Adrenal gland (tissue), 5 donors: Measurements from ENCODE around the gene ACRBP.

Experiments
- CTCF ChIP-seq, 6 experiments: fragments of 450-650 bp in 4 of 6; fragments of 200-600 bp in 2 of 6; sonication (generic) in 1 of 6; IDR thresholded peaks; 1 replicate in 5 of 6; 2 replicates in 1 of 6; pipeline versions ENCODE4 v1.5.1 to v1.8.0; 2016 to 2021; ENCODE audit warnings: antibody characterized with exemption in 6 of 6, mild to moderate bottlenecking in 2 of 6, moderate library complexity in 1 of 6
- POLR2A ChIP-seq, 2 donors: fragments of 450-650 bp; IDR thresholded peaks; one replicate each; pipeline ENCODE4 v1.6.1; 2017; ENCODE audit warnings: antibody characterized with exemption in 2 of 2, mild to moderate bottlenecking in 2 of 2, moderate library complexity in 1 of 2
- donor health status: DM: no; HTN: no; CAD: no.

DNA sequence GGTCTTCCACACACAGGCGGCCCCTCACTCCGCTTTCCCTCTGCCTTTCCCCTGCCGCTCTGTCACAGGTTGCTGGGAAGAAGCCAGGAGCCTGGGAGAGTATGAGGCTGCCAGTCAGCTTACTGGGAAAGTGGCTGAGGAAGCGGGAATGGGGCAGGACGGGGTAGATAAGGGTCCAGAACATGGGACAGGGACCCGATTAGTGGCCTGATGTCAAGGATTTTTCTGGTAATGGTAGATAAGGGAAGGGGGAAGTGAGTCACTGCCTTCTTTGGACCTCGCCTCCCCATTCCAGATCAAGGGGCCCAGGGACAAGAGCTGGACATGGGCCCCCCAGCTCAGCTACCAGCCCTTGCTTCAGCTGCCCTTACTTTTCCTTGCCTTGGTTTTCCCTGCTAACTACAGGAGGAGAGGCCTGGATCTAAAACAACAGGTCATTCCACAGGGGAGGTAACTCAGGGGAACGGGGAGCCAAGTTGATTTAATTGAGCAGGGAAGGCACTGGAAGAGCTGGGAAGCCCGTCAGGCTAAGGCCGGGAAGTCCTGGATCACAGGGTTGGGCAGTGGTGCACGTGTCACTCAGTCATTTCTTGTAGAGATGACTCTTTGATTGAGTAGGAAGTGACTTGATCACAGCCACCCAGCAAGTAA is 8.0 kb downstream of the ACRBP start:
- TF ChIP-seq CTCF (IDR thresholded peaks at IDR 0.05) = no peak
- no peak for TF ChIP-seq POLR2A (IDR thresholded peaks at IDR 0.05)
